ENCODE measurements around the gene SLC10A6. TPM values are rescaled to one million over a fixed set of nuclear protein-coding genes. Genes with fewer than 3 reads are reported as not detected.

SLC10A6 gene, protein sequence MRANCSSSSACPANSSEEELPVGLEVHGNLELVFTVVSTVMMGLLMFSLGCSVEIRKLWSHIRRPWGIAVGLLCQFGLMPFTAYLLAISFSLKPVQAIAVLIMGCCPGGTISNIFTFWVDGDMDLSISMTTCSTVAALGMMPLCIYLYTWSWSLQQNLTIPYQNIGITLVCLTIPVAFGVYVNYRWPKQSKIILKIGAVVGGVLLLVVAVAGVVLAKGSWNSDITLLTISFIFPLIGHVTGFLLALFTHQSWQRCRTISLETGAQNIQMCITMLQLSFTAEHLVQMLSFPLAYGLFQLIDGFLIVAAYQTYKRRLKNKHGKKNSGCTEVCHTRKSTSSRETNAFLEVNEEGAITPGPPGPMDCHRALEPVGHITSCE
- total RNA-seq: under 1 TPM in 1 of 2 donors, not detected in 1; 0.32 TPM

- no peak for TF ChIP-seq POLR2A (IDR thresholded peaks at IDR 0.05)
- TF ChIP-seq, protein P1, sequence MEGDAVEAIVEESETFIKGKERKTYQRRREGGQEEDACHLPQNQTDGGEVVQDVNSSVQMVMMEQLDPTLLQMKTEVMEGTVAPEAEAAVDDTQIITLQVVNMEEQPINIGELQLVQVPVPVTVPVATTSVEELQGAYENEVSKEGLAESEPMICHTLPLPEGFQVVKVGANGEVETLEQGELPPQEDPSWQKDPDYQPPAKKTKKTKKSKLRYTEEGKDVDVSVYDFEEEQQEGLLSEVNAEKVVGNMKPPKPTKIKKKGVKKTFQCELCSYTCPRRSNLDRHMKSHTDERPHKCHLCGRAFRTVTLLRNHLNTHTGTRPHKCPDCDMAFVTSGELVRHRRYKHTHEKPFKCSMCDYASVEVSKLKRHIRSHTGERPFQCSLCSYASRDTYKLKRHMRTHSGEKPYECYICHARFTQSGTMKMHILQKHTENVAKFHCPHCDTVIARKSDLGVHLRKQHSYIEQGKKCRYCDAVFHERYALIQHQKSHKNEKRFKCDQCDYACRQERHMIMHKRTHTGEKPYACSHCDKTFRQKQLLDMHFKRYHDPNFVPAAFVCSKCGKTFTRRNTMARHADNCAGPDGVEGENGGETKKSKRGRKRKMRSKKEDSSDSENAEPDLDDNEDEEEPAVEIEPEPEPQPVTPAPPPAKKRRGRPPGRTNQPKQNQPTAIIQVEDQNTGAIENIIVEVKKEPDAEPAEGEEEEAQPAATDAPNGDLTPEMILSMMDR (IDR thresholded peaks at IDR 0.05): no peak
- TF ChIP-seq POLR2AphosphoS5 (IDR thresholded peaks at IDR 0.05): no peak
- no peaks in the 10 kb centered on the region for H3K36me3 ChIP-seq
- H3K4me1 ChIP-seq (replicated peaks): no peaks in the 10 kb centered on the region
- H3K9me3 ChIP-seq: no peaks in the 10 kb centered on the region
- H3K27ac ChIP-seq: no peak within 1 kb of the TSS
- 66% methylated on average over 11 of the region's 11 CpGs for WGBS
- H3K4me3 ChIP-seq: no peak within 1 kb of the TSS
- DNase-seq (ENCODE audit: low spot score): no peak
- H3K27me3 ChIP-seq (replicated peaks; ENCODE audit: insufficient read depth): no peaks in the 10 kb centered on the region
- intact Hi-C loops (cut with DNase I): no loop called here
These were observed at the start of gene SLC10A6 for GRCh38 chr4:86848732-86849619. Gene SLC10A6, minus strand, starts transcription at chr4:86849384. Its CDS starts 269 bp downstream, at chr4:86849115.

- Histone ChIP-seq H3K27me3 (replicated peaks; ENCODE audit: insufficient read depth) (no peaks in the 10 kb centered on the region), H3K4me3 (no peak overlapping the region), H3K4me1 (replicated peaks) (no peaks in the 10 kb centered on the region), H3K36me3 (no peaks in the 10 kb centered on the region), H3K9me3 (no peaks in the 10 kb centered on the region), H3K27ac (no peak overlapping the region)
- no peak for DNase-seq (ENCODE audit: low spot score)
- TF ChIP-seq POLR2A (IDR thresholded peaks at IDR 0.05) (no peak), POLR2AphosphoS5 (IDR thresholded peaks at IDR 0.05) (no peak)
- TF ChIP-seq, protein P1 (IDR thresholded peaks at IDR 0.05): peak in 1 of 4 experiments; percentile 29
- intact Hi-C loops (cut with DNase I): loop anchor here (10.0 kb wide), 1 partner anchor 114 kb away; no protein-coding TSS in a partner anchor
- WGBS: 93% methylated on average over 4 of the region's 4 CpGs
These were observed 49.4 kb upstream of the SLC10A6 start for GRCh38 chr4:86898562-86898961.

GRCh38 chr4:86896596-86896995, 47.4 kb upstream of the SLC10A6 start:
- 16% methylated on average over 4 of the region's 4 CpGs for WGBS
- no peaks in the 10 kb centered on the region for H3K9me3 ChIP-seq
- intact Hi-C loops (cut with DNase I): loop anchor here (10.0 kb wide), 1 partner anchor 112 kb away; no protein-coding TSS in a partner anchor
- no peak for TF ChIP-seq POLR2AphosphoS5 (IDR thresholded peaks at IDR 0.05)
- TF ChIP-seq POLR2A (IDR thresholded peaks at IDR 0.05): no peak
- TF ChIP-seq, protein P1 (IDR thresholded peaks at IDR 0.05): no peak
- no peaks in the 10 kb centered on the region for H3K4me1 ChIP-seq (replicated peaks)
- H3K36me3 ChIP-seq: no peaks in the 10 kb centered on the region
- H3K4me3 ChIP-seq: no peak overlapping the region
- no peaks in the 10 kb centered on the region for H3K27me3 ChIP-seq (replicated peaks; ENCODE audit: insufficient read depth)
- no peak for DNase-seq (ENCODE audit: low spot score)
- H3K27ac ChIP-seq: no peak overlapping the region

DNA sequence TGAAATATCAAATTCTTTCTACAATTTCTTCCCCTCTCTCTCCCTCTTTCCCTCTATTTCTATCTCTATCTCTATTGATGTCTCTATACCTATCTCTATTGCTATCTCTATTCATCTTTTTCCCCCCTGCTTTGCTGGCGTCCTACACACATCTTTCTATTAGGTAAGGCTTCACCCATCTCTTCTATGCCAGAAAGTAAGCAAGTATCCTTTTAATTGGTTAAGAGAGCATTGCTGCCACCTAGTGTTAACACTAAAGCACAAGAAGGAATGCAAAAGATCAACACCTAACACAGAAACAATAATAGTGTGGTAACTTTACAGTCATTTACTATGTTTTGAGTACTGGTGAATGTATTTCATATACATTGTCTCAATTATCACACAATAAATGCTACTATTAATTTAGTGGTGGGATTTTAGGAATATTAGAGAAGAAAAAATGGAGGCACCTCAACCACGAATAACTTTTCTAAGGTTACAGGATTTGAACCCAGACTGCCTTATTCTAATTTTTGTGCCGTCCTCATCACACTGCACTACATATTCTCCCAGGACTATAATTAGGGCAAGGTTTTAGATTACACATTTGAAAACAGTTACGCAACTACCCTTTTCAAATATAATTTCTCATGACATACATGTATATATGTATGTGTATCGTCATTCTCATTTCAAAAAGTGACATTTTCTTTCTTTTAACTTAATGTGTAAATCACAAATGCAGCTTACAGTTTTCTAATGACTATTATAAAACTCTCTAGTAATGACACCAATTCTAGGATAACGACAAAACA, 46.7 kb upstream of the SLC10A6 start:
- Histone ChIP-seq H3K27me3 (replicated peaks; ENCODE audit: insufficient read depth) (no peaks in the 10 kb centered on the region), H3K4me3 (no peak overlapping the region), H3K36me3 (no peaks in the 10 kb centered on the region), H3K4me1 (replicated peaks) (no peaks in the 10 kb centered on the region), H3K27ac (no peak overlapping the region), H3K9me3 (no peaks in the 10 kb centered on the region)
- TF ChIP-seq POLR2A (IDR thresholded peaks at IDR 0.05) (no peak), POLR2AphosphoS5 (IDR thresholded peaks at IDR 0.05) (peak; percentile 57)
- TF ChIP-seq, protein P1 (IDR thresholded peaks at IDR 0.05): peak; percentile 57 to 88 (median 82)
- intact Hi-C loops (cut with DNase I): loop anchor here (10.0 kb wide), 1 partner anchor 111 kb away; no protein-coding TSS in a partner anchor
- DNase-seq (ENCODE audit: low spot score): peak; percentile 58
- WGBS: 63% methylated on average over 6 of the region's 6 CpGs
